GM12874 (cell line): ENCODE data around the gene IFT81.

Experiments used
- TF ChIP-seq, protein P1 (sequence below): IDR thresholded peaks from 2 replicates; pipeline ENCODE4 v1.5.1; 2011; ENCODE audit warnings: low read depth, mild to moderate bottlenecking, control low read depth, low read length, moderate library complexity; ENCODE audit not compliant: insufficient read depth

Gene IFT81

GRCh38 chr12:110122929-110123328 lies 1.2 kb upstream of the IFT81 start:
- TF ChIP-seq, protein P1, sequence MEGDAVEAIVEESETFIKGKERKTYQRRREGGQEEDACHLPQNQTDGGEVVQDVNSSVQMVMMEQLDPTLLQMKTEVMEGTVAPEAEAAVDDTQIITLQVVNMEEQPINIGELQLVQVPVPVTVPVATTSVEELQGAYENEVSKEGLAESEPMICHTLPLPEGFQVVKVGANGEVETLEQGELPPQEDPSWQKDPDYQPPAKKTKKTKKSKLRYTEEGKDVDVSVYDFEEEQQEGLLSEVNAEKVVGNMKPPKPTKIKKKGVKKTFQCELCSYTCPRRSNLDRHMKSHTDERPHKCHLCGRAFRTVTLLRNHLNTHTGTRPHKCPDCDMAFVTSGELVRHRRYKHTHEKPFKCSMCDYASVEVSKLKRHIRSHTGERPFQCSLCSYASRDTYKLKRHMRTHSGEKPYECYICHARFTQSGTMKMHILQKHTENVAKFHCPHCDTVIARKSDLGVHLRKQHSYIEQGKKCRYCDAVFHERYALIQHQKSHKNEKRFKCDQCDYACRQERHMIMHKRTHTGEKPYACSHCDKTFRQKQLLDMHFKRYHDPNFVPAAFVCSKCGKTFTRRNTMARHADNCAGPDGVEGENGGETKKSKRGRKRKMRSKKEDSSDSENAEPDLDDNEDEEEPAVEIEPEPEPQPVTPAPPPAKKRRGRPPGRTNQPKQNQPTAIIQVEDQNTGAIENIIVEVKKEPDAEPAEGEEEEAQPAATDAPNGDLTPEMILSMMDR = no peak

DNA sequence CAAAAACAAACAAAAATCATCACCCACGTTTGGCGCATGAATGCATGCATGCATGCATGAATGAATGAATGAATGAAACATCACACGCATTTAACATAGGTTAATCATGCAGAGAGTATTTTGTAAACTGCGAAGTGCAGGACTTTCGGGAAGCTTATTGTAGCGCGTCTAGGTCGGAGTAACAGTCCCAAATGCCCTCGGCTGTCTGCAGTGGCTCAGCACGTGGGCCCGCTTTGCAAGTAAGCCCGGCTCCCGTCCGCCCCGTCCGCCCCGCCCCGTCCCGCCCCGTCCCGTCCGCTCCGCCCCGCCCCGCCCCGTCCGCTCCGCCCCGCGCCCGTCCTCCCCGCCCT lies 263 bp upstream of the IFT81 start:
- TF ChIP-seq, protein P1 = no peak

DNA sequence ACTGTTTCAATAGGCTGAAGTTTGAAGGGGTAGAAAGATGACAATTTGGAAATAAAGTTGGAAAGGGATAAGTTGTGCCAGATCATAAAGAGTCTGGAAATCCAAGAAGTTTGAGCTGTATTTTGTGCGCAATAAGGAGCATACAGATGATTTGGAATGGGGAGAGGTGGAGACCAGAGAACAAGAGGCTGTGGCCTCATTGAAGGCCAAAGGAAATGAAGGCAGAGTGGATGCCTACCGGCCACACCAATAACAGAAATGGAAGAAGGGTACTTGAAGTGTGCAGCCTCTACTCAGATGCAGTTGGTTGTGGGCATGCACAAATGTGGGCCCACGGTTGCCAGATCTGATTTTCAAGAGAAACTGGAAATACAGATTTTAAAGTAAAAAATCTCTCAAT lies 2.4 kb downstream of the IFT81 start:
- TF ChIP-seq, protein P1 = no peak

DNA sequence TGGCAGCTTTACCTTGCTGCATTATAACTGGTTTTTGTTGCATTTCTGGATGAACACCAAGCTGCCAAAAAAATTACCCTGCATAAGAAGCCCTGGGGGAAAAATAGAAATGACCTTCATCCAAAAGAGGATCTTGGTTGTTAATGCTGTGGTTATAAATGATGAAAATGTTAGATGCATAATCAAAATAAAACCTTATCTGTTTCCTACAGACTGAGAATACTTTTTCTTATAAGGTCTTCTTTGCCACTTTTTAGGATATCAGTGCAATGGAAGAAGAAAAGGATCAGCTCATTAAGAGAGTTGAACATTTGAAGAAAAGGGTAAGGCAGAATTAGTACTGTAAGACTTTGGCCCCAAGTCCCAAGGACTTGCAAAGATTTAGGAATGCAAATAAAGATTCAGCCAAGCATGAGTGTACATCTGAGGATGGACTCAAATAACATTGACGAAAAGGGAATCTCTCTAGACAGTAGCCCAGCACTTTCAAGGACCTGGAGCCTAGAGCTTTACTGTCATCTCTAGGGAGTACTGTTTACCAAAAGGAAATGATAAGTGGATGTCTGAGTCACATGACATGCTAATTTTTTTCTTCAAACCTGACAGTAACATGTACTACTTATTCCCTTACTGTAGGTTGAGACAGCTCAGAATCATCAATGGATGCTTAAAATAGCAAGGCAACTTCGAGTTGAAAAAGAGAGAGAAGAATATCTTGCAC lies 10.7 kb downstream of the IFT81 start:
- TF ChIP-seq, protein P1 = no peak

DNA sequence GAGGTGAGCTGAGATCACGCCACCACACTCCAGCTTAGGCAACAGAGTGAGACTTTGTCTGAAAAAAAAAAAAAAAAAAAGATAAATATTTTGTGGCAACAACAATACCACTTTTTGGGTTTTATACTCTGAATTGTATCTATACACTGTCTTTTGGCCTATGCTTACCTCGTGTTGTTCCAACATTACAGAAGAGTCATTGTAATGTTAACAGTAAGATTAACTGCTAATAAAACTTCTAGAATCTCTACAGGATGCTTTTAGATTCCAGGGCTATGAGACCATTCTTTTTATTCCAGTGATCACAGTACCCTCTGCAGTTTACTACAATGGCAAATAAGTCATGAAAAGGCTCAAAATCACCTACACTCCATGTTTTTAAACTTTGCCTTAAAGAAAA lies 11.6 kb downstream of the IFT81 start:
- TF ChIP-seq, protein P1 = no peak

- TF ChIP-seq, protein P1 = no peak
Observed at GRCh38 chr12:110137786-110138185, 13.6 kb downstream of the IFT81 start.

DNA sequence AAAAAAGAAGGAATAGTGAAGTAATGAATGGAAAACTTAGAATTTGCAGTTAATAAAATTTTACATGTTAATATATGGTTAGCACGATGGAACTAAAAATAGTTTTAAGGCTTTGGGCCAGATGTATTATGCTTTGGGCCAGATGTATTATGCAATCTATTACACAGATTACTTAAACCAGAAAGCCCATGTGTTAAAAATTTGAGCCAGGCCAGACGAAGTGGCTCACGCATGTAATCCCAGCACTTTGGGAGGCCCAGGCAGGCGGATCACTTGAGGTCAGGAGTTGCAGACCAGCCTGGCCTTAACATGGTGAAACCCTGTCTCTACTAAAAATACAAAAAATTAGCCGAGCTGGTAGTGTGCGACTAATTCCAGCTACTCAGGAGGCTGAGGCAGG lies 17.2 kb downstream of the IFT81 start:
- TF ChIP-seq, protein P1 = no peak
